ENCODE results near the gene CCDC18. TPM values are rescaled to one million over a fixed set of nuclear protein-coding genes. Genes with fewer than 3 reads are reported as not detected.

The CCDC18 gene
- total RNA-seq, 6 experiments from 2014 or later: 2.3 to 6.9 (median 3.5) TPM

GRCh38 chr1:93190432-93190831, 9.9 kb downstream of the CCDC18 start:
- no peaks in the 10 kb centered on the region for H3K9me3 ChIP-seq
- H3K4me1 ChIP-seq: no peaks in the 10 kb centered on the region
- no peaks in the 10 kb centered on the region for H3K36me3 ChIP-seq
- H3K27me3 ChIP-seq: no peaks in the 10 kb centered on the region
- WGBS (ENCODE audit: insufficient coverage, low coverage, low lambda C conversion rate, missing lambda C conversion rate): 100% methylated on average over 3 of the region's 3 CpGs
- H3K27ac ChIP-seq: no peak overlapping the region
- intact Hi-C loops (cut with DNase I): no loop called here
- DNase-seq (no peak), ATAC-seq (no peak)
- TF ChIP-seq POLR2A (IDR thresholded peaks at IDR 0.05) (no peak), CTCF (IDR thresholded peaks at IDR 0.05) (no peak)
- no peak overlapping the region for H3K4me3 ChIP-seq

GRCh38 chr1:93194231-93194990, 13.9 kb downstream of the CCDC18 start:
- Histone ChIP-seq H3K9me3 (no peaks in the 10 kb centered on the region), H3K27me3 (no peaks in the 10 kb centered on the region), H3K4me3 (no peak overlapping the region), H3K4me1 (no peaks in the 10 kb centered on the region), H3K36me3 (no peaks in the 10 kb centered on the region), H3K27ac (no peak overlapping the region)
- no peak for TF ChIP-seq POLR2A (IDR thresholded peaks at IDR 0.05)
- TF ChIP-seq CTCF (IDR thresholded peaks at IDR 0.05): no peak
- WGBS (ENCODE audit: insufficient coverage, low coverage, low lambda C conversion rate, missing lambda C conversion rate): 75% methylated on average over 2 of the region's 4 CpGs
- intact Hi-C loops (cut with DNase I): no loop called here
- no peak for ATAC-seq
- DNase-seq: no peak

- no peak for DNase-seq
- H3K4me1 ChIP-seq: no peaks in the 10 kb centered on the region
- intact Hi-C loops (cut with DNase I): no loop called here
- TF ChIP-seq POLR2A (IDR thresholded peaks at IDR 0.05): no peak
- TF ChIP-seq CTCF (IDR thresholded peaks at IDR 0.05): no peak
- no peak overlapping the region for H3K4me3 ChIP-seq
- H3K9me3 ChIP-seq: no peaks in the 10 kb centered on the region
- ATAC-seq: no peak
- 69% methylated on average over 1 of the region's 1 CpG for WGBS (ENCODE audit: insufficient coverage, low coverage, low lambda C conversion rate, missing lambda C conversion rate)
- no peaks in the 10 kb centered on the region for H3K36me3 ChIP-seq
- no peaks in the 10 kb centered on the region for H3K27me3 ChIP-seq
- no peak overlapping the region for H3K27ac ChIP-seq
Observed at GRCh38 chr1:93196591-93196990, 16.1 kb downstream of the CCDC18 start.

GRCh38 chr1:93199150-93199549, 18.6 kb downstream of the CCDC18 start:
- ATAC-seq: no peak
- 100% methylated on average over 2 of the region's 9 CpGs for WGBS (ENCODE audit: insufficient coverage, low coverage, low lambda C conversion rate, missing lambda C conversion rate)

More at GRCh38 chr1:93199150-93199549, 18.6 kb downstream of the CCDC18 start:
- no peaks in the 10 kb centered on the region for H3K4me1 ChIP-seq
- H3K27me3 ChIP-seq: no peaks in the 10 kb centered on the region
- TF ChIP-seq CTCF (IDR thresholded peaks at IDR 0.05): no peak
- TF ChIP-seq POLR2A (IDR thresholded peaks at IDR 0.05): no peak
- intact Hi-C loops (cut with DNase I): no loop called here
- H3K4me3 ChIP-seq: no peak overlapping the region
- no peak for DNase-seq
- H3K36me3 ChIP-seq: peaks cover 0 to 3% (median 0%) of the 10 kb centered on the region in 4 donors
- no peak overlapping the region for H3K27ac ChIP-seq
- no peaks in the 10 kb centered on the region for H3K9me3 ChIP-seq
